Hematopoietic multipotent progenitor cell (in vitro differentiated cells): ENCODE measurements around the gene FILIP1. TPM values are rescaled to one million over a fixed set of nuclear protein-coding genes. Genes with fewer than 3 reads are reported as not detected.
"Not testable (repeated sequence)": the region's sequence is repeated elsewhere in the genome, so short reads cannot be mapped to it uniquely, and the experiment has no call there.

Source experiments
- DNase-seq, 3 donors: peaks; one replicate each; pipeline ENCODE4 v3.0.0-alpha.2; 2011 to 2015; ENCODE audit warnings: low read depth in 2 of 3, low spot score in 2 of 3
- total RNA-seq: library from RNA; depleted of rRNA; stranded (reverse); fragments of >200 nt; gene quantifications from one replicate; pipeline ENCODE4 v1.2.3, GENCODE V29; 2012

Gene FILIP1
- total RNA-seq, 1 donor = under 0.01 TPM

- DNase-seq = no peak
Measured at GRCh38 chr6:75422024-75422639, 71.5 kb downstream of the FILIP1 start.

- DNase-seq = no peak
Measured at GRCh38 chr6:75421316-75422023, 72.1 kb downstream of the FILIP1 start.

GRCh38 chr6:75419980-75420379 is 73.6 kb downstream of the FILIP1 start:
- no peak for DNase-seq

- DNase-seq = no peak
Measured at GRCh38 chr6:75419416-75419815, 74.2 kb downstream of the FILIP1 start.

- DNase-seq = no peak
Measured at GRCh38 chr6:75418233-75418632, 75.4 kb downstream of the FILIP1 start.

GRCh38 chr6:75416443-75416842 is 77.2 kb downstream of the FILIP1 start:
- DNase-seq = no peak

GRCh38 chr6:75415804-75416203 is 77.8 kb downstream of the FILIP1 start:
- no peak for DNase-seq

- no peak for DNase-seq
Measured at GRCh38 chr6:75414445-75415021, 79.1 kb downstream of the FILIP1 start.

GRCh38 chr6:75412969-75413662 is 80.5 kb downstream of the FILIP1 start:
- DNase-seq = no peak

GRCh38 chr6:75410564-75410963 is 83.0 kb downstream of the FILIP1 start:
- not testable (repeated sequence) for DNase-seq

- no peak for DNase-seq
Measured at GRCh38 chr6:75409928-75410327, 83.7 kb downstream of the FILIP1 start.

- no peak for DNase-seq
Measured at GRCh38 chr6:75409286-75409685, 84.3 kb downstream of the FILIP1 start.

- DNase-seq = no peak
Measured at GRCh38 chr6:75403563-75404080, 90.0 kb downstream of the FILIP1 start.

- DNase-seq = no peak
Measured at GRCh38 chr6:75402296-75402695, 91.3 kb downstream of the FILIP1 start.

GRCh38 chr6:75397656-75398465 is 95.7 kb downstream of the FILIP1 start:
- DNase-seq = no peak

- DNase-seq = no peak
Measured at GRCh38 chr6:75397171-75397570, 96.4 kb downstream of the FILIP1 start.

- no peak for DNase-seq
Measured at GRCh38 chr6:75396005-75396800, 97.4 kb downstream of the FILIP1 start.

- DNase-seq = no peak
Measured at GRCh38 chr6:75393806-75394205, 99.8 kb downstream of the FILIP1 start.

GRCh38 chr6:75391276-75391675 is 102.3 kb downstream of the FILIP1 start:
- DNase-seq = no peak
